Duodenal mucosa (tissue), 2 donors: ENCODE measurements around the gene KIAA0232.

ENCODE experiments used
- H3K27ac ChIP-seq: one replicate; pipeline ENCODE4 v1.7.0; 2013; ENCODE audit warnings: low read depth, low read length
- H3K27me3 ChIP-seq, 2 donors: one replicate each; pipeline ENCODE4 v1.7.0; 2013; ENCODE audit warnings: low read length in 2 of 2, control low read depth in 1 of 2; ENCODE audit not compliant: insufficient read depth in 2 of 2, control insufficient read depth in 1 of 2
- H3K36me3 ChIP-seq, 2 donors: one replicate each; pipeline ENCODE4 v1.7.0; 2013; ENCODE audit warnings: low read length in 2 of 2, control low read depth in 1 of 2; ENCODE audit not compliant: insufficient read depth in 2 of 2, control insufficient read depth in 1 of 2
- H3K4me1 ChIP-seq, 2 donors: one replicate each; pipeline ENCODE4 v1.7.0; 2013; ENCODE audit warnings: low read length in 2 of 2, control low read depth in 1 of 2; ENCODE audit not compliant: insufficient read depth in 2 of 2, control insufficient read depth in 1 of 2
- H3K4me3 ChIP-seq, 2 donors: one replicate each; pipeline ENCODE4 v1.7.0; 2013; ENCODE audit warnings: low read length in 2 of 2, low read depth in 1 of 2
- H3K9ac ChIP-seq, 2 donors: one replicate each; pipeline ENCODE4 v1.7.0; 2013; ENCODE audit warnings: low read length in 2 of 2, low read depth in 1 of 2
- H3K9me3 ChIP-seq, 2 donors: one replicate each; pipeline ENCODE4 v1.7.0; 2013; ENCODE audit warnings: low read length in 2 of 2, control low read depth in 1 of 2; ENCODE audit not compliant: control insufficient read depth in 1 of 2

The KIAA0232 gene

DNA sequence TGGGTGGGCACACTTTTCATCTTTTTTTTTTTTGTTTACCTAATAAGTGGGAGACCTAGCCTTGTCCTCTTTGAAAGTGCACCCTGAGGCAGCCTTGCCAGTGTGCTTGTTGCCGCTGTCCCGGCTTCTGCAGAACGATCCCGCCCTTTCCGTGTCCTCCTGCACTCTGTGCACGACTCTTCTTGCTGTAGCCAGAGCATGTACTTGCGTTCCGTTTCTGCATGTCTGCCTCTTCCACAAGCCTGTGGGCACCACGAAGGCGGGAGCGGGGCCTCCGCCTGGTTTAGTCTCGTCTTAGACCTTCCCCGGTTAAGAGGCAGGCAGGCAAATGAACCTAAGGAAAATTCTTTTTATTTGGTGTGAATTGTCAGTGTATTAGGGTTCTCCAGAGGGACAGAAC lies 94.5 kb downstream of the KIAA0232 start:
- Histone ChIP-seq H3K4me1 (peaks cover 0 to 5% of the 10 kb centered on the region in 2 donors), H3K9ac (no peak overlapping the region), H3K4me3 (no peak overlapping the region), H3K9me3 (no peaks in the 10 kb centered on the region), H3K27me3 (no peaks in the 10 kb centered on the region), H3K36me3 (peaks cover 38 to 92% of the 10 kb centered on the region in 2 donors), H3K27ac (no peak overlapping the region)

DNA sequence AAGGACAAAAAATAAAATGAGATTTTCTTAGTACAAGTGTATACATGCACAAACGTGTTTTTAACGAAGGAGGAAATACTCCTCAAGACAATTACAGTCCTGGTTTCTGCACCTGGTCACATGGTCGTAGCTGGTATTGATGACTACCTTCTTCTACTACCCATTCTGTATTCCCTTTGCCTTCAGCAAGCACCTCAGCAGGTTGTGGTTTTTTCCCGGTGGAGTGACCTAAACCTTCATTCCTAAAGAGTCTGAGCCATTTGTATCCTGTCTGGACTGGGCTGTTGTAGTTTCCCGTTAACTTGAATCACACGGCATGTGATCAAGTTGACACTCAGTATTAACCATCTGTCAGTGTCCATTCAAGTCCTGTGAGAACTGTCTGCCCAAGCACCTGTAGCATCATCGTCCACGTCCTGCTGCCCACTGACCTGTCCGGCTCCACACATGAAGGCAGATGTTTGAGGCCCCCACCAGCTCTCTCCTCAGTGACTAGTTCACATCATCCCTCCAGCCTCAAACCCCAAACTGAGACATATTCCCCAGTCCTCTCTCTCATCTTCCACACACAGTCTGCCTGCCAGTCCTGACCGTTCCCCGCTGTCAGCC lies 96.0 kb downstream of the KIAA0232 start:
- Histone ChIP-seq H3K4me1 (peaks cover 0 to 5% of the 10 kb centered on the region in 2 donors), H3K36me3 (peaks cover 33 to 92% of the 10 kb centered on the region in 2 donors)

DNA sequence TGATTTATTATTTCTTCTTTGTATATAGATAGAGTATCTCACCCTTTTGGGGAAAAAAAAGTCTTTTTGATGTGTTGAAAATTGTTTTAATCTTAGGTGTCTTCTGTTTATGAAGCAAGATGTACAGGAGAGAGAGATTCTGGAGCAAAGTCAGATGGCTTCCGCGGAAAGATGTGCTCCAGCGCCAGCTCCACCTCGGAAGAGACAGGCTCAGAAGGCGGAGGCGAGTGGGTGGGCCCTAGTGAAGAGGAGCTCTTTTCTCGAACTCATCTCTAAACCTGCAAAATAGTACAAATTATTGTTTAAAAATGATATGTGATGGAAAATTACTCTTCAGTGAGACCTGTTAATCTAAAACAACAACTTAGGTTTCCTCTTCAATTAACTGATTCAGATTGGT lies 98.2 kb downstream of the KIAA0232 start:
- Histone ChIP-seq H3K9me3 (no peaks in the 10 kb centered on the region), H3K4me3 (no peak overlapping the region), H3K27ac (no peak overlapping the region), H3K4me1 (peaks cover 1 to 2% of the 10 kb centered on the region in 2 donors), H3K36me3 (peaks cover 32 to 78% of the 10 kb centered on the region in 2 donors), H3K27me3 (no peaks in the 10 kb centered on the region), H3K9ac (no peak overlapping the region)

More for the DNA sequence above, 96.0 kb downstream of the KIAA0232 start:
- Histone ChIP-seq H3K9me3 (no peaks in the 10 kb centered on the region), H3K4me3 (no peak overlapping the region), H3K9ac (no peak overlapping the region), H3K27ac (no peak overlapping the region), H3K27me3 (no peaks in the 10 kb centered on the region)

DNA sequence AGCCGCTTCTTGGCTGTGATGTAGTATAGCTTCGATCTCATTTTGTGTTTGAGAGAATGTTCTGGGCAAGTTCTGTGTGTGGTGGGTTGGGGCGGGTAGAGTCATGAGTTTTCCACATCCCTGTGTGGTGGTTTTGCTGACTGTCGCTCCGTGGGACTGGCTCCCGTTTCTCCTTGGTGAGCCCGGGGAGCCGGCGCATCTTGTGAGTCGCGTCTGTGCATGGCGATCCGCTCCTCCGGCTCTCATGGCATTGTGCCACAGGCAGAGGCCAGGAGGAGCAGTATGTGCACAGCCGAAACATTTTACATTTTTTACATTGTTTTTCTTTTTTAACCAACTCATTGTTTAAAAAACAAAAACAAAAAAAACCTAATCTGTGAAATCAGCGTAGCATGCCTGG lies 99.4 kb downstream of the KIAA0232 start:
- no peaks in the 10 kb centered on the region for H3K9me3 ChIP-seq
- H3K9ac ChIP-seq, result no peak overlapping the region
- H3K36me3 ChIP-seq, result peaks cover 28 to 68% of the 10 kb centered on the region in 2 donors
- H3K4me1 ChIP-seq, result peaks cover 11 to 14% of the 10 kb centered on the region in 2 donors
- H3K27me3 ChIP-seq, result no peaks in the 10 kb centered on the region
- no peak overlapping the region for H3K4me3 ChIP-seq
- H3K27ac ChIP-seq, result no peak overlapping the region

DNA sequence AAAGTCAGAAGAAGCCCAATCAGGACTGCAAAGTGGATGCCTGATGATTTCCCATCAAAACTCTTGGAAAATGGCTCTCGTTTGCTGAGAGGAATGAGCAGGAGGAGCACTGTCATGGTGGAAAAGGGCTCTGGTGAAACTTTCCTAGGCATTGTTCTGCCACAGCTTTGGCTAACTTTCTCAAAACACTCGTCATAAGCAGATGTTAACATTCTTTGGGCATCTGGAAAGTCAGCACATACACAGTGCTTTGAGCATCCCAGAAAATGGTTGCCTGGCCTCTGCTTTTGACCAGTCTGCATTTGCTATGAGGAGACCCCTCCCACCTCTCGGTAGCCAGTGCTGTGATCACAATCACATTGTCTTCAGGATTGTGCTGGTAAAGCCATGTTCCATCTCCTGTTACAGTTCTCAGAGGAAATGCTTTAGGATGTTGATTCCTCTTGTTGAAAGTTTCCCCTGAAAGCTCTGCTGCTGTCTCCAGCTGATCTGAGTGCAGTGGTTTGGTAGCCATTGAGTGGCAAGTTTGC lies 101.9 kb downstream of the KIAA0232 start:
- Histone ChIP-seq H3K27me3 (no peaks in the 10 kb centered on the region), H3K4me1 (peaks cover 11 to 22% of the 10 kb centered on the region in 2 donors), H3K9me3 (no peaks in the 10 kb centered on the region), H3K4me3 (no peak overlapping the region), H3K27ac (no peak overlapping the region), H3K9ac (no peak overlapping the region), H3K36me3 (peaks cover 16 to 45% of the 10 kb centered on the region in 2 donors)

DNA sequence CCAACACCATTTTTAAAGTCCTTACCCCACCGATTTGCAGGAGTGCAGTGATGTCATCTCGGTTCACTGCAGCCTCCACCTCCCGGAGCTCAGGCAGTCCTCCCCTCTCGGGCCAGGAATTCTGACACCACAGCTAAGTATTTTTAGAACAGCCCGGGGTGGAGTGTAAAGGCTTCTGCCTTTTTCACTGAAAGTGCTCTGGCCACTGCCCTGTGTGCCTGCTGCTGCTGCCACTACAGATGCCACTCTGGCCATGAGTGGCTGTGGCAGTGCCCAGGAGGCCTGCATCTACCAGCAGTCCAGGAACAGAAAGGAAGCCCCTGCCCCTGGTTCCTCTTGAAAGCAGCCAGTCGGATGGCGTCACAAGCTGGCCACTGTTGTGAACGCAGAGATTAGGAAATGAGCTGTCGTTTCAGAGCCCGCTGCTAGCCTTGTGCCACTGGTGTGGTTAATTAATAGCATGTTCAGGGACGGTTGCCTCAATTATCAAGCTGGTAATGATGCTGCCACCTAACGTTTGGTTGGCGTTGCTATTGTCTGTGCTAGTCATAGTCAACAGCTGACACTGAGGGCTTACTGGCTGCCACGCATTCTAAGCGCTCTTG lies 103.5 kb downstream of the KIAA0232 start:
- H3K9me3 ChIP-seq, result peaks cover 0 to 9% of the 10 kb centered on the region in 2 donors
- H3K4me1 ChIP-seq, result peaks cover 11 to 22% of the 10 kb centered on the region in 2 donors
- H3K27ac ChIP-seq, result no peak overlapping the region
- no peak overlapping the region for H3K4me3 ChIP-seq
- no peak overlapping the region for H3K9ac ChIP-seq
- peaks cover 12 to 31% of the 10 kb centered on the region in 2 donors for H3K36me3 ChIP-seq
- no peaks in the 10 kb centered on the region for H3K27me3 ChIP-seq

DNA sequence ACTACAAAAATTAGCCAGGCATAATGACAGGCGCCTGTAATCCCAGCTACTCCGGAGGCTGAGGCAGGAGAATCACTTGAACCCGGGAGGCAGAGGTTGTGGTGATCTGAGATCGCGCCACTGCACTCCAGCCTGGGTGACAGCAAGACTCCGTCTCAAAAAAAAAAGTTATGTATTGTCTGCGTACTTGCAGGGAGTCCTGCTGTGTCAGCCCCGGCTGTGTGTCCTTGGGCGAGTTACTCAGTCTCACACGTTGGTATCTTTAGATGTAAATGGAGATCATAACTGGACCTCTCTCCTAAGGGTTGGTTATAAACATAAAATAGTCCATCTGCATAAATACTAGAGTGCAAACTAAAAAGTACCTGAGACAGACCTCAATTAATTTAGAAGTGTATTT lies 104.4 kb downstream of the KIAA0232 start:
- Histone ChIP-seq H3K9ac (no peak overlapping the region), H3K9me3 (peaks cover 0 to 9% of the 10 kb centered on the region in 2 donors), H3K27ac (no peak overlapping the region), H3K36me3 (peaks cover 5 to 22% of the 10 kb centered on the region in 2 donors), H3K27me3 (no peaks in the 10 kb centered on the region), H3K4me3 (no peak overlapping the region), H3K4me1 (peaks cover 17 to 28% of the 10 kb centered on the region in 2 donors)

DNA sequence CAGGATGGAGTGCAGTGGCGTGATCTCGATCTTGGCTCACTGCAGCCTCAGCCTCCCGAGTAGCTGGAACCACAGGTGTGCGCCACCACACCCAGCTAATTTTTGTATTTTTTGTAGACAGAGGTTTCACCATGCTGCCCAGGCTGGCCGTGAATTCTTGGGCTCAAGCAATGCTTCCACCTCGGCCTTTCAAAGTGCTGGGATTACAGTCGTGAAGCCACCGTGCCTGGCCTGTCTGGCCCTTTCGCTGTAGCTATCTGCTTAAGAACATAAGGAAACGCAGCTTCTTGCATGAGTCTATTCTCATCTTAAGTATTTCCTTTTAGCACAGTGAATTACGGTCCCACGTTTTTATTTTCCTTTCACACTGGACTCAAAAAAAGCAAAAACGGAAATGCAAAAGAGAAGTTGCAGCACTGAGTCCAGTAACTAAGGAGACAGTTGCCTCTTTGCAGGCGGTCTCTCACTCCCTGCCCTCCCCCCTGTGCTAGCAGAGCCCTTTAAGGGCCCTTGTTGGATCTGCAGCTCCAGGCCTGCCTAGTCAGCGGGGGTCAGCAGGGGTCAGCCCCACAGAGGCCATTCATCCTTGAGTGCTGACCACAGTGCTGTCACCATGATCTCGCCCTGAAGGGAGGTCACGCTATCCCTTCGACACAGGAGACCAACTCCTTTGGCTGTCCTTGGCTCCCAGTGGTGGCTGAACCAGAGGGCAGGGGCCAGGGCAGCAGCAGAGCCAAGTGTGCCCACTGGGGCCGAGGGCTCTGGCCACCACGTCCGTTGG lies 105.3 kb downstream of the KIAA0232 start:
- peaks cover 0 to 14% of the 10 kb centered on the region in 2 donors for H3K36me3 ChIP-seq
- peaks cover 26 to 37% of the 10 kb centered on the region in 2 donors for H3K4me1 ChIP-seq
- no peak overlapping the region for H3K27ac ChIP-seq

DNA sequence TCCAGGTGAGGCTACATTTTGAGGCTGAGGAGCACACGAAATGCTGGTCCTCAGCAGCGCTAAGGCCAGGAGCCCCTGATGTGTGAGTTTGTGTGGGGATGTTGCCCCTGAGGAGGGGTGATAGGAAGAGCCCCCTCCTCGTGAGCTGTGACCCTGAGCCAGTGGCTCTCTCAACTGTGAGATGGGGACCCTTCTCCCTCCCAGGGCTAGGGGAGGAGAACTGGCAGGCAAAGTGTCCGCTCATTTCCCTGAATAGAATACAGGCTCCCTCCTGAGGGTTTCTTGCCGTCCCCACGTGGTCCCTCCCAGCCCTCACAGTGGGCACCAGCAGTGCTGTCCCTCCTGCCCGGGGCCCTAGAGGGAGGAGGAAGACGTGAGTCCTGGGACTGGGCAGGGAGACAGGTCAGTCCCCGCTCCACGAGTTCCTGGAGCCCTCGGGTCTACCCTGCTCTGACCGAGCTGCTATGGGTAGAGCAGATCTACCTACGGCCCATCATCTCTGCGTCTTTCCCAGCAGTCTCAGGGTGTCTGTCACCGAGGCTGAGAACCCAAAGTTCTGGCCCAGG lies 106.1 kb downstream of the KIAA0232 start:
- Histone ChIP-seq H3K9me3 (peaks cover 0 to 9% of the 10 kb centered on the region in 2 donors), H3K4me1 (peaks cover 34 to 43% of the 10 kb centered on the region in 2 donors), H3K27me3 (no peaks in the 10 kb centered on the region), H3K27ac (no peak overlapping the region), H3K4me3 (no peak overlapping the region), H3K36me3 (peaks cover 0 to 6% of the 10 kb centered on the region in 2 donors), H3K9ac (no peak overlapping the region)

More for the DNA sequence above, 105.3 kb downstream of the KIAA0232 start:
- H3K4me3 ChIP-seq, result no peak overlapping the region
- H3K9ac ChIP-seq, result no peak overlapping the region
- H3K27me3 ChIP-seq, result no peaks in the 10 kb centered on the region
- peaks cover 0 to 9% of the 10 kb centered on the region in 2 donors for H3K9me3 ChIP-seq
